ENCODE data around the gene DNAJC2. TPM values are rescaled to one million over a fixed set of nuclear protein-coding genes. Genes with fewer than 3 reads are reported as not detected.
"Not testable (repeated sequence)": the region's sequence is repeated elsewhere in the genome, so short reads cannot be mapped to it uniquely, and the experiment has no call there.

The DNAJC2 gene
- total RNA-seq, 2 donors from 2014 or later: 40.8 to 43.0 TPM

DNA sequence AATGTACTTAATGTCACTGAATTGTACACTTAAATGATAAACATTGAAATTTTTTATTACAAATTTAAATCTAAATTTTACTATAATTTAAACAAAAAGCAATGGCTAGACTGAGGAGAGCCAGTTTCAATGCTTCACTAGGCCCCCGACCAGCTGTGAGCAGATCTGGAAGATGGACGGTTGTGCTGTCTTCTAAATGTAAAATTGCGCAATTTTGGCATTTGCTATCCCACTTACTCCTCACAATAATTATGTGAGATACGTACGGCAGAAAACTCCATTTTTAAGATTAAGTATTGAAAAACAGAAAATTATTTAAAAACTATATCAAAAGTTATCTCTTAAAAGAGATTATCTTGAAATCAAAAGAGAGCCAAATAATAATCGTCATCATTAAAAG is 71.2 kb downstream of the DNAJC2 start:
- not testable (repeated sequence) for H3K27ac Mint-ChIP-seq; H3K4me3 ChIP-seq (ENCODE audit: low read length); H3K4me1 ChIP-seq (ENCODE audit: control insufficient read depth, insufficient read depth, low read length); H3K9me3 ChIP-seq (ENCODE audit: control insufficient read depth, low read length); H3K9me3 Mint-ChIP-seq; H3K9ac ChIP-seq (ENCODE audit: extremely low read depth, low read length, poor library complexity, severe bottlenecking); H3K27ac ChIP-seq (ENCODE audit: low read depth, low read length); H3K4me3 Mint-ChIP-seq; H3K4me1 Mint-ChIP-seq; DNase-seq; H3K36me3 Mint-ChIP-seq (ENCODE audit: low read depth); H3K36me3 ChIP-seq (ENCODE audit: control insufficient read depth, insufficient read depth, low read length); H3K27me3 ChIP-seq (ENCODE audit: control insufficient read depth, insufficient read depth, low read length, poor library complexity, severe bottlenecking)
- peaks cover 12% of the 10 kb centered on the region for H3K27me3 Mint-ChIP-seq (ENCODE audit: insufficient read depth)
- 93 to 94% methylated on average over 3 to 4 of the region's 6 CpGs for WGBS, 2 experiments (ENCODE audit: insufficient coverage in 1 of 2, insufficient read length in 1 of 2)

DNA sequence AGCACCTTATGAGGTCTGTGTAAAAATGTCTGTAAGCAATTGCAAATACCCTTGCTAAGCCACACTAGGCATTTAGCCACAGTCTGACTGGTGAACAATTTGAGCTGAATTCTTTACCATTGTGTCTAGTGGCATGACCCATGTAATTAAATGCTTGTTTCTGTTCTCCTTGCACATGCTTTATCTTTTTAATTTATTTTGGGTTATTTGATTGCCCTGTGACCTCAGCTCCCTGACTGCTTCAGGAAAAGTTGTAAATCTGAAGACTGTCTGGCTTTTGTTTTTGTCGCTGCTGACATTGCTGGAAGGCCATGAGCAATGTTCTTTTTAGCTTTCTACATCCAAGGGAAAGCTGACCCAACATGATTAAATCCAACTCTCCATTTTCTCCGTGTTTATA is 78.3 kb downstream of the DNAJC2 start:
- not testable (repeated sequence) for DNase-seq; H3K36me3 ChIP-seq (ENCODE audit: control insufficient read depth, insufficient read depth, low read length); H3K27me3 ChIP-seq (ENCODE audit: control insufficient read depth, insufficient read depth, low read length, poor library complexity, severe bottlenecking); H3K27ac Mint-ChIP-seq; H3K9me3 Mint-ChIP-seq; H3K4me3 Mint-ChIP-seq; H3K36me3 Mint-ChIP-seq (ENCODE audit: low read depth); H3K9ac ChIP-seq (ENCODE audit: extremely low read depth, low read length, poor library complexity, severe bottlenecking); H3K4me3 ChIP-seq (ENCODE audit: low read length); H3K4me1 ChIP-seq (ENCODE audit: control insufficient read depth, insufficient read depth, low read length); H3K27me3 Mint-ChIP-seq (ENCODE audit: insufficient read depth); H3K9me3 ChIP-seq (ENCODE audit: control insufficient read depth, low read length); H3K27ac ChIP-seq (ENCODE audit: low read depth, low read length)
- peaks cover 19% of the 10 kb centered on the region for H3K4me1 Mint-ChIP-seq
- 100% methylated on average over 1 of the region's 2 CpGs for WGBS, 2 experiments (ENCODE audit: insufficient coverage in 1 of 2, insufficient read length in 1 of 2)

DNA sequence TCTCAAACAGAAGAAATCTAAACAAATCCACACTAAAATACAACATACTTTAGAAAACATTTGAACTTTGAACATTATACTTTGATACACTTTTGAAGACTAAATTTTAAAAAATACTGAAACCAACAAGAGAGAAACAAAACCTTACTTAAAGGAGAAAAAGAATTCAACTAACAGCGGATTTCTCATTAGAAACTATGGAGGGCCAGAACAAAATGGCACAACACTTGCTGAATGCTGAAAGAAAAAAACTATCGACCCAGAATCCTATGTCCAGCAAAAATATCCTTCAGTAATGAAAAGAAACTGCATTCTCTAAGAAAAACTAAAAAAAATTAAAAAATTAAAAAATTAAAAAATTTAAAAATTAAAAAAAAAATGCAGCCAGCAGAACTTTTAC is 80.5 kb downstream of the DNAJC2 start:
- H3K4me3 ChIP-seq (ENCODE audit: low read length); H3K27ac Mint-ChIP-seq; H3K36me3 ChIP-seq (ENCODE audit: control insufficient read depth, insufficient read depth, low read length); H3K27me3 ChIP-seq (ENCODE audit: control insufficient read depth, insufficient read depth, low read length, poor library complexity, severe bottlenecking); H3K4me1 ChIP-seq (ENCODE audit: control insufficient read depth, insufficient read depth, low read length); H3K9ac ChIP-seq (ENCODE audit: extremely low read depth, low read length, poor library complexity, severe bottlenecking); H3K9me3 Mint-ChIP-seq; H3K9me3 ChIP-seq (ENCODE audit: control insufficient read depth, low read length); H3K4me3 Mint-ChIP-seq; H3K27me3 Mint-ChIP-seq (ENCODE audit: insufficient read depth); H3K27ac ChIP-seq (ENCODE audit: low read depth, low read length); H3K36me3 Mint-ChIP-seq (ENCODE audit: low read depth); DNase-seq: not testable (repeated sequence)
- WGBS, 2 experiments (ENCODE audit: insufficient coverage in 1 of 2, insufficient read length in 1 of 2): 94% methylated on average over 1 of the region's 2 CpGs; no CpG with 5 or more reads in 1 of the 2 experiments
- H3K4me1 Mint-ChIP-seq: peaks cover 19% of the 10 kb centered on the region

Other genes starting within 250 kb of the DNAJC2 start
- 10 to 100 TPM; 13.2 to 14.1 TPM for gene NAPEPLD, start 195.7 kb downstream of the DNAJC2 start, total RNA-seq
- 10 to 100 TPM; 63.9 to 75.2 TPM for gene PMPCB, start 47.3 kb downstream of the DNAJC2 start, total RNA-seq
- 100 to 1,000 TPM; 108 to 109 TPM for gene PSMC2, start 2.9 kb upstream of the DNAJC2 start, total RNA-seq
- gene SLC26A5, start 101.4 kb upstream of the DNAJC2 start, total RNA-seq: under 1 TPM; 0.35 to 0.53 TPM